GM12878 (cell line): Measurements from ENCODE around the gene AVL9. TPM values are rescaled to one million over a fixed set of nuclear protein-coding genes. Genes with fewer than 3 reads are reported as not detected.
"Not testable (repeated sequence)": the region's sequence is repeated elsewhere in the genome, so short reads cannot be mapped to it uniquely, and the experiment has no call there.

Experiments used
- ATAC-seq: fragments of 200-7000 bp; cut with Tn5 transposase; 3 replicates; pipeline ENCODE4 v1.9.1; 2020; ENCODE audit warnings: mild to moderate bottlenecking, moderate library complexity
- BruUV-seq: library from RNA; stranded (reverse); fragments of 400-500 nt; replicated peaks from 2 replicates; lab custom pipeline; 2021; lab: Mats Ljungman, UMichigan
- CTCF ChIA-PET: fragments of 300-600 bp; sonication (Branson Sonifier 250); formaldehyde crosslinking; extraction: SDS; loops from one replicate; lab custom pipeline; 2021; ENCODE audit warnings: inconsistent platforms; lab: Yijun Ruan, JAX
- POLR2A ChIA-PET: fragments of 350-600 bp; formaldehyde crosslinking; extraction: SDS; loops from one replicate; lab custom pipeline; 2021; ENCODE audit warnings: inconsistent platforms; lab: Charles Lee
- RAD21 ChIA-PET: fragments of 300-600 bp; sonication (Branson Sonifier 250); formaldehyde crosslinking; loops from one replicate; lab custom pipeline; 2023; ENCODE audit warnings: antibody characterized with exemption; ENCODE audit not compliant: unreplicated experiment; lab: Charles Lee
- SMC1A ChIA-PET: fragments of 300-600 bp; sonication (Branson Sonifier 250); formaldehyde crosslinking; loops from one replicate; lab custom pipeline; 2023; ENCODE audit not compliant: unreplicated experiment, uncharacterized antibody; lab: Charles Lee
- DNase-seq: peaks from one replicate; pipeline ENCODE4 v3.0.0-alpha.2; 2011; ENCODE audit warnings: low read depth, low spot score
- FAIRE-seq: peaks from 3 replicates; lab custom pipeline; 2011; peaks lifted over from hg19 to GRCh38; lab: Jason Lieb, UNC
- H2AFZ ChIP-seq: 2 replicates; pipeline ENCODE4 v1.6.0; 2011; ENCODE audit warnings: low read depth, low read length, control low read depth; ENCODE audit not compliant: control insufficient read depth
- H3K27ac ChIP-seq: 2 replicates; pipeline ENCODE4 v1.5.1; 2011; ENCODE audit warnings: control low read depth; ENCODE audit not compliant: control insufficient read depth, insufficient read depth
- H3K27me3 ChIP-seq, 2 experiments: replicated peaks in 1 of 2; 2 replicates each; pipeline versions ENCODE4 v1.6.0 to v1.6.1; 2011; ENCODE audit warnings: low read length in 1 of 2; ENCODE audit not compliant: control insufficient read depth in 2 of 2, insufficient read depth in 2 of 2
- H3K36me3 ChIP-seq, 2 experiments: 2 replicates each; pipeline ENCODE4 v1.5.1; 2011; ENCODE audit warnings: low read length in 1 of 2; ENCODE audit not compliant: control insufficient read depth in 2 of 2, insufficient read depth in 2 of 2
- H3K4me1 ChIP-seq: 2 replicates; pipeline ENCODE4 v1.6.1; 2011; ENCODE audit warnings: mild to moderate bottlenecking, low read length, moderate library complexity, mixed read lengths; ENCODE audit not compliant: control insufficient read depth, insufficient read depth
- H3K4me2 ChIP-seq: 2 replicates; pipeline ENCODE4 v1.6.0; 2011; ENCODE audit warnings: control low read depth; ENCODE audit not compliant: control insufficient read depth, insufficient read depth
- H3K4me3 ChIP-seq: fragments of 200-600 bp; sonication (generic); 2 replicates; pipeline ENCODE4 v1.5.1; 2016
- H3K79me2 ChIP-seq: 2 replicates; pipeline ENCODE4 v1.6.0; 2011; ENCODE audit warnings: low read length; ENCODE audit not compliant: control insufficient read depth, insufficient read depth
- H3K9ac ChIP-seq: 2 replicates; pipeline ENCODE4 v1.8.0; 2011; ENCODE audit warnings: low read length, control low read depth, mixed read lengths; ENCODE audit not compliant: control insufficient read depth, insufficient read depth
- H3K9me3 ChIP-seq: replicated peaks from 3 replicates; pipeline ENCODE4 v1.5.1; 2011; ENCODE audit warnings: mild to moderate bottlenecking, low read length; ENCODE audit not compliant: control insufficient read depth, insufficient read depth
- H4K20me1 ChIP-seq: 2 replicates; pipeline ENCODE4 v1.6.0; 2011; ENCODE audit not compliant: control insufficient read depth, insufficient read depth
- ETV6 ChIP-seq, 2 experiments: fragments of 450-650 bp in 1 of 2; IDR thresholded peaks in 1 of 2; conservative IDR thresholded peaks in 1 of 2; 2 replicates each; pipeline ENCODE4 v1.6.1; 2014; ENCODE audit warnings: antibody characterized with exemption in 1 of 2, borderline replicate concordance in 1 of 2, low read depth in 1 of 2, mild to moderate bottlenecking in 1 of 2, moderate library complexity in 1 of 2
- SIX5 ChIP-seq: IDR thresholded peaks from 2 replicates; pipeline ENCODE4 v1.6.1; 2011; ENCODE audit warnings: mild to moderate bottlenecking, low read depth, low read length, moderate library complexity; ENCODE audit not compliant: severe bottlenecking
- YBX1 ChIP-seq: fragments of 450-650 bp; IDR thresholded peaks from 2 replicates; pipeline ENCODE4 v1.6.1; 2016; ENCODE audit warnings: antibody characterized with exemption
- WGBS: methylation state at CpG from one replicate; pipeline ENCODE4 v1.1.6; 2016; ENCODE audit warnings: low lambda C conversion rate; ENCODE audit not compliant: insufficient replicate concordance, insufficient coverage; ENCODE audit errors: missing lambda C conversion rate; 5-methylcytosine and 5-hydroxymethylcytosine counted together
- in situ Hi-C: fragments of 300-500 bp; cut with MboI; formaldehyde crosslinking; loops from 9 replicates; pipeline ENCODE4 v1.14.3; 2018; ENCODE audit warnings: mixed read lengths
- intact Hi-C: fragments of 100-400 bp; cut with micrococcal nuclease; formaldehyde crosslinking; loops from one replicate; pipeline ENCODE4 v1.14.2; 2022; ENCODE audit not compliant: unreplicated experiment
- polyA plus RNA-seq, 11 experiments: library from polyadenylated mRNA; depleted of rRNA in 4 of 11; unstranded in 6 of 11; stranded (reverse) in 5 of 11; fragments of >200 nt; fragmentation: Nextera tagmentation in 4 of 11; fragmentation: Illumina TruSeq in 1 of 11; extraction: Ambion mirVana in 4 of 11; extraction: Trizol in 1 of 11; gene quantifications; 1 replicate in 1 of 11; 2 replicates in 10 of 11; pipeline versions ENCODE4 v1.2.1 to v1.2.3, GENCODE V29; 2011 to 2016; ENCODE audit warnings: inconsistent platforms in 2 of 11, missing spikeins in 2 of 11, low read depth in 1 of 11
- total RNA-seq, 4 experiments: library from RNA; depleted of rRNA in 3 of 4; stranded (reverse); fragments of >200 nt in 3 of 4; fragmentation: Illumina TruSeq in 1 of 4; extraction: Trizol in 1 of 4; gene quantifications; 2 replicates each; pipeline versions ENCODE4 v1.2.1 to v1.2.3, GENCODE V29; 2013 to 2021

AVL9 gene
- total and polyA plus RNA-seq, 10 of the 15 experiments (the other 5 are each of a cell fraction or from before 2014, with no cell fraction given), result 4.5 to 41.6 (median 20.1) TPM

DNA sequence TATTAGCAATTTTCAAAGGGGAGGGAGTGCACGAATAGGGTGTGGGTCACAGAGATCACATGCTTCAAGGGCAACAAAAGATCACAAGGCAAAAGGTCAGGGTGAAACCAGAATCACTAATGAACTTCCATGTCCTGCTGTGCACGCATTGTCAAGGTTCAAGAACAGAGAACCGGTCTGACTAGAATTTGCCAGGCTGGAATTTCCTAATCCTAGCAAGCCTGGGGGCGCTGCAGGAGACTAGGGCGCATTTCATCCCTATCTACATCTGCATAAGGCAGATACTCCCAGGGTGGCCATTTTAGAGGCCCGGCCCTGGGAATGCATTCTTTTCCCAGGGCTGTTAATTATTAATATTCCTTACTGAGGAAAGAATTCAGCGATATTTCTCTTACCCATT lies 108.8 kb downstream of the AVL9 start:
- H3K79me2 ChIP-seq, CTCF ChIA-PET, H3K9me3 ChIP-seq, H4K20me1 ChIP-seq, H3K36me3 ChIP-seq, intact Hi-C loops, H3K4me2 ChIP-seq, H2AFZ ChIP-seq, FAIRE-seq, RAD21 ChIA-PET, BruUV-seq, H3K27ac ChIP-seq, H3K4me1 ChIP-seq, H3K27me3 ChIP-seq, H3K4me3 ChIP-seq, H3K9ac ChIP-seq, SMC1A ChIA-PET, ATAC-seq, DNase-seq, in situ Hi-C loops, POLR2A ChIA-PET: not testable (repeated sequence)
- 67% methylated on average over 7 of the region's 7 CpGs for WGBS

DNA sequence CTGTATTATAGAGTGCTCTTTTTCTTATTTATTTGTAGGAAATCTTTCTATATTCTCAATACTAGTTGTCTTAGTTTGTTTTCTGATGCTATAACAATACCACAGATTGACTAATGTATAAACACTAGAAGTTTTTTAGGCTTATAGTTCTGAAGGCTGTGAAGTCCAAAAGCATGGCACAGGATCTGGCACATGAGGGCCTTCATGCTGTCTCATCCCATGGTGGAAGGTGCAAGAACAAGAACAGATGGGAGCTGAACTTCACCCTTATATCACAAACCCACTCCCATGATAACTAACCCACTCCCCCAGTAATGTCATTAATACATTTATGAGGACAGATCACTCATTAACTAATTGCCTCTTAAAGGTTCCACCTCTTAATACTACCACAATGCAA lies 109.7 kb downstream of the AVL9 start:
- Histone ChIP-seq H3K4me1 (no peaks in the 10 kb centered on the region), H3K4me3 (no peak overlapping the region), H3K4me2 (no peak overlapping the region), H3K9ac (no peak overlapping the region), H3K79me2 (no peaks in the 10 kb centered on the region), H2AFZ (no peak overlapping the region), H3K27ac (no peak overlapping the region), H3K9me3 (no peaks in the 10 kb centered on the region), H4K20me1 (no peaks in the 10 kb centered on the region), H3K36me3 (no peaks in the 10 kb centered on the region), H3K27me3 (no peaks in the 10 kb centered on the region)
- TF ChIP-seq YBX1 (no peak), SIX5 (no peak), ETV6 (conservative IDR thresholded peaks at IDR 0.05 in 1 of 2, IDR thresholded peaks at IDR 0.05 in 1 of 2; ENCODE audit: borderline replicate concordance in 1 of 2, low read depth in 1 of 2) (no peak)
- POLR2A ChIA-PET, result no interaction called here
- no TSS peak for BruUV-seq
- RAD21 ChIA-PET, result interaction anchor here (0.6 kb wide), 1 partner anchor 394 kb away, joined by 3 read pairs; no protein-coding TSS in a partner anchor
- intact Hi-C loops (no loop called here), in situ Hi-C loops (no loop called here)
- SMC1A ChIA-PET, result no interaction called here
- CTCF ChIA-PET, result no interaction called here
- no peak for ATAC-seq
- no peak for FAIRE-seq
- DNase-seq, result no peak
